ENCODE results near the gene RAPGEF4.

DNA sequence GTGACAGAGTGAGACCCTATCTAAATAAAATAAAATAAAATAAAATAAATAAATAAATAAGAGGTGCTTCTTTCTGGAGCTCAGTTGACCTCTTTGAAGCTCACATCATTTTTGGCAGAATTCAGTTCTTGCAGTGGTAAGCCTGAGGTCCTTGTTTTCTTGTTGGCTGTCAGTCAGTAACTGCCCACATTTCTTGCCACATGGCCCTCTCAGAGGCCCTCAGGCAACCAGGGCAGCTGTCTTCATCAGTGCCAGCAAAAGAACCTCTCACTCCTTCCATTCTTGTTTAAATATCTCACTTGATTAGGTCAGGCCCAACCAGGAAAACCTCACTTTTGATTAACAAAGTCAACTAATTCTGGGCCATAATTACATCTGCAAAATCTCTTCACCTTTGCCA is 53.2 kb downstream of the RAPGEF4 start:
- TF ChIP-seq POLR2A (IDR thresholded peaks at IDR 0.05) (no peak), EP300 (IDR thresholded peaks at IDR 0.05) (no peak), POLR2AphosphoS5 (IDR thresholded peaks at IDR 0.05) (no peak)
- TF ChIP-seq, protein P1, sequence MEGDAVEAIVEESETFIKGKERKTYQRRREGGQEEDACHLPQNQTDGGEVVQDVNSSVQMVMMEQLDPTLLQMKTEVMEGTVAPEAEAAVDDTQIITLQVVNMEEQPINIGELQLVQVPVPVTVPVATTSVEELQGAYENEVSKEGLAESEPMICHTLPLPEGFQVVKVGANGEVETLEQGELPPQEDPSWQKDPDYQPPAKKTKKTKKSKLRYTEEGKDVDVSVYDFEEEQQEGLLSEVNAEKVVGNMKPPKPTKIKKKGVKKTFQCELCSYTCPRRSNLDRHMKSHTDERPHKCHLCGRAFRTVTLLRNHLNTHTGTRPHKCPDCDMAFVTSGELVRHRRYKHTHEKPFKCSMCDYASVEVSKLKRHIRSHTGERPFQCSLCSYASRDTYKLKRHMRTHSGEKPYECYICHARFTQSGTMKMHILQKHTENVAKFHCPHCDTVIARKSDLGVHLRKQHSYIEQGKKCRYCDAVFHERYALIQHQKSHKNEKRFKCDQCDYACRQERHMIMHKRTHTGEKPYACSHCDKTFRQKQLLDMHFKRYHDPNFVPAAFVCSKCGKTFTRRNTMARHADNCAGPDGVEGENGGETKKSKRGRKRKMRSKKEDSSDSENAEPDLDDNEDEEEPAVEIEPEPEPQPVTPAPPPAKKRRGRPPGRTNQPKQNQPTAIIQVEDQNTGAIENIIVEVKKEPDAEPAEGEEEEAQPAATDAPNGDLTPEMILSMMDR (IDR thresholded peaks at IDR 0.05), result no peak
